ENCODE results near the gene RNU6-1.

RNU6-1 gene

GRCh38 chr15:67801142-67801541 lies 38.7 kb downstream of the RNU6-1 start:
- no peak for DNase-seq (ENCODE audit: low read depth)

DNA sequence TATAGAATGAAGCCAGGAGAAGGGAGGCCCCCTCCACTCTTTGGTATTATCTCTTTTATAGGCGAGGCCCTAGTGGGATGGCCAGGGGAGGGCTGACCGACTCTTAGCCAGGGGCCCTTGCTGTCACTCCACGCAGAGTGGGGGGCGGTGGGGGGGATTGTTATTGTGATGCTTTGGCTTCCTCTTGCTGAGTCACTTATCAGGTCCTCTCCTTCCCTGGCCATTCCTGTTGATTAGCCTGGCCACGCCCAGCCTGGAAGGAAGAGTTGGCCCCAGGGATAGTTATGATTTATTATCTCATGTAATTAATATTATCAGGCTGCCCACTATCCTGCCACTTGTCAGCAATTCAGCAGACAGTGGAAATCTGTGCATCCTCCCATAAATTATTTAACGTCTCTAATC lies 40.0 kb downstream of the RNU6-1 start:
- DNase-seq (ENCODE audit: low read depth) = no peak

GRCh38 chr15:67796196-67797127 lies 43.4 kb downstream of the RNU6-1 start:
- DNase-seq (ENCODE audit: low read depth) = no peak

DNA sequence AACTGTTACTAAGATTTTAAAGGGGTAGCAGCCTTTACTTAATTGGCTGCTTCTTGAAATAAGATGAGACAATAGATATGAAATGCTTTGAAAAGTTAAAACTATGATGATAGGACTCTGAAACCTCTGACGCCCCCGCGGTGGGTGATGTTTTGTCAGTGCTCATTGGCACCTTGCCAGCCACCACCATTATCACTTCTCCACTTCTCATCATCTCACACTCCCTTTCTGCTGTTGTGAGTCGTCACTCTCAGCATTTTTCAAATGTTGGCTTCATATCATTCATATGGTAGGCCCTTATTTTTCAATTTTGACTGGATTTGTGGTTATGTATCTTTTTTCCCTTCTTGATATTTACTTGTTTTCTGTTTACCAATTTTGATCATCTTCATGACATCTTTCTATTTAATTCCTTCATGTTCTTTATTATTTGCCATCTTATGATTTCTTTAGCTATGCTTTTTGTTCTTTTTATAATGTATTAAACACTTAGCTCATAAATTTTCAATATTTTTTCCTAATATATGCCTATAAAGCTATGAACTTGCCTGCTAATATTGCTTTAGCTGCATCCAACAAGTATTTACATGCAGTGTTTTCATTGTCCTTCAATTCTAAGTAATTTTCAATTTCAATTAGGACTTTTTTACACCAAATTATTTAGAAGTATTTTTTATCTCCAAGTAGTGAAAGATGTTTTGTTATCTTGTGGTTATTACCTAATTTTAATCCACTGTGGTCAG lies 44.8 kb downstream of the RNU6-1 start:
- no peak for DNase-seq (ENCODE audit: low read depth)

DNA sequence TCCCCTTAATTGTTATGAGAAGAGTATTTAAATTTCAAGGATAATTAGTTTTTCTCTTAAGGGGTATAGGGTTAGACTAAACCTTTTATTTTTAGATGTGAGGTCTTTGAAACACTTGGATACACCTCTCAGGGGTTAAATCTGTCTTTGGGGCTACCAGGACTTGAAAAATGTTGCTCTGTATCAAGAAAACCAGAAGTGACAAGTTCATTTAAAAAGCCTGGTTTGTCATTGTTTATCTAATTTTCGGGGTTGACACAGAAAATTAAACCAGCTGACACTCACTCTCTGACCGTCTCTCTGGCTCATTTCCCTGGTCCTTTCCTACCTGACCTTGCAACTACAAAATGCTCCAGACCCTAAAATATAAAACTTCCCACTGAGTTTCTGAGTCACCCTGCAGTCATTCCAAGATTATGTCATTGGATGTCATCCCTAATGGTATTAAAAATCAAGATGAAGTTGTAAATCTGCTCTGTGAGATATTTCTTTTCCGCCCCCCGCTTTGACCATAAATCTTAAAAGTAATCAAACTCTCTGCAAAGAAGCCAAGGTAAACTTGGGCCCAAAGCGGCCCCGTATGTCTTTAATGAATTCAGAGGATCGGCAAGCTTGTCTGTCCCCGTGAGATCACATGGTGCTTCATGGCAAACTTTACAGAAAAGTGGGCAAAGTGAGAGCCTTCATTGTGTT lies 47.4 kb downstream of the RNU6-1 start:
- DNase-seq (ENCODE audit: low read depth) = no peak

- DNase-seq (ENCODE audit: low read depth) = no peak
These were observed 49.1 kb downstream of the RNU6-1 start for GRCh38 chr15:67790610-67791319.
